Gastrocnemius medialis (tissue), 4 donors: ENCODE data around the gene NPIPB6. TPM values are rescaled to one million over a fixed set of nuclear protein-coding genes. Genes with fewer than 3 reads are reported as not detected.
A peak's percentile ranks its signal among the peaks of the same experiment; 100 is the strongest.

Experiments
- ATAC-seq, 2 donors: fragments of 150-250 bp; one replicate each; pipeline ENCODE4 v1.9.1; 2016
- DNase-seq, 2 donors: peaks; one replicate each; pipeline ENCODE4 v3.0.0-alpha.2; 2019
- H3K27ac ChIP-seq, 4 donors: fragments of 200-600 bp; sonication (generic); 1 replicate in 1 of 4; 2 replicates in 3 of 4; pipeline ENCODE4 v1.5.1; 2016 to 2018; ENCODE audit warnings: mild to moderate bottlenecking in 2 of 4, moderate library complexity in 1 of 4
- H3K27me3 ChIP-seq, 3 donors: fragments of 200-600 bp; sonication (generic) in 2 of 3; 1 replicate in 1 of 3; 2 replicates in 2 of 3; pipeline versions ENCODE4 v1.5.1 to v1.6.0; 2016 to 2019; ENCODE audit warnings: mild to moderate bottlenecking in 1 of 3, moderate library complexity in 1 of 3
- H3K36me3 ChIP-seq, 2 donors: fragments of 200-600 bp; sonication (generic) in 1 of 2; one replicate each; pipeline ENCODE4 v1.5.1; 2017 to 2018
- H3K4me1 ChIP-seq, 2 donors: fragments of 200-600 bp; sonication (generic) in 1 of 2; one replicate each; pipeline ENCODE4 v1.5.1; 2016 to 2017; ENCODE audit warnings: mild to moderate bottlenecking in 2 of 2
- H3K4me3 ChIP-seq, 4 donors: fragments of 200-600 bp; sonication (generic) in 3 of 4; 1 replicate in 1 of 4; 2 replicates in 3 of 4; pipeline ENCODE4 v1.5.1; 2016 to 2019; ENCODE audit warnings: mild to moderate bottlenecking in 2 of 4
- H3K9me3 ChIP-seq, 3 donors: fragments of 200-600 bp; sonication (generic) in 2 of 3; 1 replicate in 1 of 3; 2 replicates in 2 of 3; pipeline ENCODE4 v1.5.1; 2016 to 2019
- CTCF ChIP-seq, 5 experiments: fragments of 450-650 bp in 3 of 5; fragments of 200-600 bp in 2 of 5; sonication (generic) in 2 of 5; IDR thresholded peaks in 4 of 5; conservative IDR thresholded peaks in 1 of 5; 1 replicate in 4 of 5; 2 replicates in 1 of 5; pipeline ENCODE4 v1.5.1; 2016 to 2019; ENCODE audit warnings: antibody characterized with exemption in 5 of 5, mild to moderate bottlenecking in 3 of 5, moderate library complexity in 3 of 5
- POLR2A ChIP-seq, 2 donors: fragments of 450-650 bp; IDR thresholded peaks; one replicate each; pipeline ENCODE4 v1.6.1; 2017; ENCODE audit warnings: antibody characterized with exemption in 2 of 2, mild to moderate bottlenecking in 2 of 2, moderate library complexity in 2 of 2
- in situ Hi-C, 4 donors: fragments of 200-750 bp; cut with MboI; loops; one replicate each; pipeline versions ENCODE4 v1.15.0 to v1.8.0; 2017; ENCODE audit warnings: low sequenced_read_pairs in 4 of 4
- intact Hi-C: fragments of 100-400 bp; cut with DNase I; formaldehyde crosslinking; loops from one replicate; pipeline ENCODE4 v1.15.1; 2023; ENCODE audit warnings: low total_unique reads
- total RNA-seq, 4 donors: library from RNA; depleted of rRNA; stranded (reverse); fragments of >200 nt; gene quantifications; one replicate each; pipeline versions ENCODE4 v1.1.0 to v1.2.3, GENCODE V29; 2016

The NPIPB6 gene
- total RNA-seq, 4 donors from 2014 or later: 0.38 to 10.9 (median 0.53) TPM; not detected in 1

- Histone ChIP-seq H3K9me3 (no peaks in the 10 kb centered on the region), H3K36me3 (peaks cover 0 to 8% of the 10 kb centered on the region in 2 donors), H3K27ac (no peak overlapping the region), H3K4me3 (no peak overlapping the region), H3K4me1 (peaks cover 0 to 4% of the 10 kb centered on the region in 2 donors), H3K27me3 (no peaks in the 10 kb centered on the region)
- TF ChIP-seq POLR2A (IDR thresholded peaks at IDR 0.05): no peak
- intact Hi-C loops (no loop called here), in situ Hi-C loops (no loop called here)
- DNase-seq (no peak), ATAC-seq (no peak)
Observed at GRCh38 chr16:28320023-28320561, 43.2 kb downstream of the NPIPB6 start.

GRCh38 chr16:28319476-28320022, 43.8 kb downstream of the NPIPB6 start:
- no peaks in the 10 kb centered on the region for H3K27me3 ChIP-seq
- DNase-seq (no peak), ATAC-seq (no peak)
- intact Hi-C loops: no loop called here
- H3K9me3 ChIP-seq: no peaks in the 10 kb centered on the region
- in situ Hi-C loops: loop anchor here in 2 of 4 donors (5.0 kb wide), 2 partner anchors 37 to 42 kb away; no protein-coding TSS in a partner anchor
- H3K36me3 ChIP-seq: peaks cover 0 to 8% of the 10 kb centered on the region in 2 donors
- no peak overlapping the region for H3K4me3 ChIP-seq
- TF ChIP-seq POLR2A (IDR thresholded peaks at IDR 0.05): no peak
- TF ChIP-seq CTCF (IDR thresholded peaks at IDR 0.05 in 4 of 5, conservative IDR thresholded peaks at IDR 0.05 in 1 of 5): no peak
- H3K4me1 ChIP-seq: peaks cover 0 to 4% of the 10 kb centered on the region in 2 donors
- H3K27ac ChIP-seq: no peak overlapping the region

- in situ Hi-C loops: loop anchor here in 2 of 4 donors (5.0 kb wide), 2 partner anchors 36 to 41 kb away; no protein-coding TSS in a partner anchor
- no peak overlapping the region for H3K27ac ChIP-seq
- H3K36me3 ChIP-seq: peaks cover 0 to 8% of the 10 kb centered on the region in 2 donors
- TF ChIP-seq POLR2A (IDR thresholded peaks at IDR 0.05) (no peak), CTCF (IDR thresholded peaks at IDR 0.05 in 4 of 5, conservative IDR thresholded peaks at IDR 0.05 in 1 of 5) (no peak)
- no peaks in the 10 kb centered on the region for H3K27me3 ChIP-seq
- no peak overlapping the region for H3K4me3 ChIP-seq
- DNase-seq: no peak
- H3K4me1 ChIP-seq: peaks cover 0 to 4% of the 10 kb centered on the region in 2 donors
- no peak for ATAC-seq
- no peaks in the 10 kb centered on the region for H3K9me3 ChIP-seq
- intact Hi-C loops: no loop called here
Observed at GRCh38 chr16:28318042-28318744, 45.1 kb downstream of the NPIPB6 start.

- peaks cover 0 to 8% of the 10 kb centered on the region in 2 donors for H3K36me3 ChIP-seq
- peaks cover 0 to 4% of the 10 kb centered on the region in 2 donors for H3K4me1 ChIP-seq
- no peak overlapping the region for H3K4me3 ChIP-seq
- DNase-seq: peak in 1 of 2 donors; percentile 53
- H3K9me3 ChIP-seq: no peaks in the 10 kb centered on the region
- no peak for TF ChIP-seq POLR2A (IDR thresholded peaks at IDR 0.05)
- TF ChIP-seq CTCF (IDR thresholded peaks at IDR 0.05 in 4 of 5, conservative IDR thresholded peaks at IDR 0.05 in 1 of 5): peak; percentile 81 to 91 (median 88)
- no peaks in the 10 kb centered on the region for H3K27me3 ChIP-seq
- intact Hi-C loops (loop anchor here (1.0 kb wide), 1 partner anchor 40 kb away; no protein-coding TSS in a partner anchor), in situ Hi-C loops (loop anchor here in 2 of 4 donors (5.0 kb wide), 2 partner anchors 35 to 40 kb away; no protein-coding TSS in a partner anchor)
- ATAC-seq: peak; percentile 58 to 79
- H3K27ac ChIP-seq: peak overlapping the region; percentile 36 to 78 (median 52)
Observed at GRCh38 chr16:28317040-28317880, 46.0 kb downstream of the NPIPB6 start.
